GM12878 (cell line): ENCODE data around the gene PDXP. TPM values are rescaled to one million over a fixed set of nuclear protein-coding genes. Genes with fewer than 3 reads are reported as not detected.

Experiments used
- CBFB ChIP-seq: IDR thresholded peaks from 2 replicates; pipeline ENCODE4 v1.6.1; 2016; ENCODE audit warnings: antibody characterized with exemption, low read depth
- CBX5 ChIP-seq: sonication (generic); IDR thresholded peaks from 2 replicates; pipeline ENCODE4 v1.6.1; 2016; ENCODE audit warnings: low read depth, moderate library complexity, mild to moderate bottlenecking, inconsistent platforms
- CTCF ChIP-seq, 3 experiments: IDR thresholded peaks in 2 of 3; conservative IDR thresholded peaks in 1 of 3; 2 replicates each; pipeline ENCODE4 v1.5.1; 2011; ENCODE audit warnings: low read depth in 3 of 3, low read length in 3 of 3, mild to moderate bottlenecking in 3 of 3, control low read depth in 2 of 3, moderate library complexity in 2 of 3, inconsistent platforms in 1 of 3, mixed read lengths in 1 of 3; ENCODE audit not compliant: control insufficient read depth in 2 of 3, insufficient read depth in 1 of 3; ENCODE audit errors: extremely low read depth in 1 of 3
- IKZF2 ChIP-seq, 2 experiments: fragments of 450-650 bp; IDR thresholded peaks; 2 replicates each; pipeline ENCODE4 v1.6.1; 2017; ENCODE audit warnings: mild to moderate bottlenecking in 2 of 2, moderate library complexity in 2 of 2
- MLLT1 ChIP-seq: fragments of 450-650 bp; IDR thresholded peaks from 2 replicates; pipeline ENCODE4 v1.6.1; 2016; ENCODE audit warnings: mild to moderate bottlenecking
- NR2C1 ChIP-seq: fragments of 450-650 bp; IDR thresholded peaks from 2 replicates; pipeline ENCODE4 v1.6.1; 2017; ENCODE audit warnings: antibody characterized with exemption, mild to moderate bottlenecking, moderate library complexity
- NR2C2 ChIP-seq: IDR thresholded peaks from 2 replicates; pipeline ENCODE4 v1.6.1; 2011; ENCODE audit warnings: borderline replicate concordance, low read depth; ENCODE audit not compliant: control insufficient read depth, insufficient read length
- PAX5 ChIP-seq: IDR thresholded peaks from 2 replicates; pipeline ENCODE4 v1.6.1; 2011; ENCODE audit warnings: low read depth, low read length, borderline replicate concordance
- POU2F2 ChIP-seq: IDR thresholded peaks from 3 replicates; pipeline ENCODE4 v1.6.1; 2011; ENCODE audit warnings: low read depth, mild to moderate bottlenecking, low read length, borderline replicate concordance
- RB1 ChIP-seq: fragments of 450-650 bp; formaldehyde crosslinking; IDR thresholded peaks from 2 replicates; pipeline ENCODE4 v1.6.1; 2017; ENCODE audit warnings: mild to moderate bottlenecking, borderline replicate concordance
- SREBF2 ChIP-seq: IDR thresholded peaks from 2 replicates; pipeline ENCODE4 v1.6.1; 2012; ENCODE audit warnings: mild to moderate bottlenecking, low read length
- ZBTB4 ChIP-seq: fragments of 450-650 bp; formaldehyde crosslinking; IDR thresholded peaks from 2 replicates; pipeline ENCODE4 v1.4.0; 2022; ENCODE audit warnings: mild to moderate bottlenecking, moderate library complexity
- ZNF207 ChIP-seq: fragments of 450-650 bp; IDR thresholded peaks from 2 replicates; pipeline ENCODE4 v1.6.1; 2014; ENCODE audit warnings: antibody characterized with exemption, mild to moderate bottlenecking, borderline replicate concordance
- polyA plus RNA-seq, 11 experiments: library from polyadenylated mRNA; depleted of rRNA in 4 of 11; unstranded in 6 of 11; stranded (reverse) in 5 of 11; fragments of >200 nt; fragmentation: Nextera tagmentation in 4 of 11; fragmentation: Illumina TruSeq in 1 of 11; extraction: Ambion mirVana in 4 of 11; extraction: Trizol in 1 of 11; gene quantifications; 1 replicate in 1 of 11; 2 replicates in 10 of 11; pipeline versions ENCODE4 v1.2.1 to v1.2.3, GENCODE V29; 2011 to 2016; ENCODE audit warnings: inconsistent platforms in 2 of 11, missing spikeins in 2 of 11, low read depth in 1 of 11
- total RNA-seq, 4 experiments: library from RNA; depleted of rRNA in 3 of 4; stranded (reverse); fragments of >200 nt in 3 of 4; fragmentation: Illumina TruSeq in 1 of 4; extraction: Trizol in 1 of 4; gene quantifications; 2 replicates each; pipeline versions ENCODE4 v1.2.1 to v1.2.3, GENCODE V29; 2013 to 2021
- TF ChIP-seq, protein P1 (sequence below): IDR thresholded peaks from 2 replicates; pipeline ENCODE4 v1.6.1; 2011; ENCODE audit warnings: borderline replicate concordance, low read depth, mild to moderate bottlenecking, moderate library complexity, low read length; ENCODE audit not compliant: insufficient read depth, poor library complexity, severe bottlenecking
- TF ChIP-seq, protein P2 (sequence below): fragments of 450-650 bp; IDR thresholded peaks from 2 replicates; pipeline ENCODE4 v1.6.1; 2017; ENCODE audit warnings: mild to moderate bottlenecking, moderate library complexity

Gene PDXP
- total and polyA plus RNA-seq, 10 of the 15 experiments (the other 5 are each of a cell fraction or from before 2014, with no cell fraction given): 4.4 to 56.7 (median 34.6) TPM

DNA sequence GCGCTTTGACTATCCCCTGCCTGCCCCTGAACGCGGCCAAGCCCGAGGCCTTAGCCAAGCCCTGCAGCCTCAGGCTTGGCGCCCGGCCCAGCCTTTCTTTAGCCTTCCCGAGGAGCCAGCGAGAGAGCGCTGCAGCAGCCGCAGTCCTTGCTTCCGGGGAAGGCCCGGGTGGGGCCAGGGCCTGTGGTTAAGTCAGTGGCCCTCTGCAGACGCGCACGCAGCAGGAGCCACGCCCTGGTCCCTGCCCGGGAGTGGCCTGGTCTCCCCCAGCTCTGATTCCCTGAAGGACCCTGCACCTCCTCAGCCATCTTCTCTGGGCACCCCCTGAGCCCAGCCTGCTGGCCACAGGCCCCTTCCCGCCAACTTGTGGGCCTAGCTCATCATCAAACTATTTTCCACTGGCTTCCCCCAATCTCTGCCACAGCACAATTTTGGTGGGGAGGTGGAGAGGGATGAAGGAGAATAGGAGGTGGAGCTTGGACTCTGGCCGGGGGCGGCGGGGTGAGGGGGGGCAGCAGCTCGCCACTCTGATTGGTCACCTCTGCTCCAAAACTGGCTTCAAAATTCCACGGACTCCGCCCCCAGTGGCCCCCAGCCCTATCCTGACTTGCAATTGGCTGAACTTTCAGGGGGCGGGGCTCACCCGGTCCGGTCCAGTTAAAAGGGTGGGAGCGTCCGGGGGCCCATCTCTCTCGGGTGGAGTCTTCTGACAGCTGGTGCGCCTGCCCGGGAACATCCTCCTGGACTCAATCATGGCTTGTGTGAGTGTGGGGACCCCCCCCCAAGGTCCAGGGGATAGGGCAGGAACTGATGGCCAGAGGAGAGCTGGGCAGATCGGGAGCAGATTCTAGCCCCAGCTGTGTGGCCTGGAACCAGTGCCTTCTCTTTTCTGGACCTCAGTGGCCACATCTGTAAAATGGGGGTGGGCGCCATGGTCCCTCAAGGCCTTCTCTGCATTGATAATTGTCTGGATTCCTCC lies 16.7 kb downstream of the PDXP start, which contains the start of gene LGALS1 (continued):
- TF ChIP-seq, protein P1, sequence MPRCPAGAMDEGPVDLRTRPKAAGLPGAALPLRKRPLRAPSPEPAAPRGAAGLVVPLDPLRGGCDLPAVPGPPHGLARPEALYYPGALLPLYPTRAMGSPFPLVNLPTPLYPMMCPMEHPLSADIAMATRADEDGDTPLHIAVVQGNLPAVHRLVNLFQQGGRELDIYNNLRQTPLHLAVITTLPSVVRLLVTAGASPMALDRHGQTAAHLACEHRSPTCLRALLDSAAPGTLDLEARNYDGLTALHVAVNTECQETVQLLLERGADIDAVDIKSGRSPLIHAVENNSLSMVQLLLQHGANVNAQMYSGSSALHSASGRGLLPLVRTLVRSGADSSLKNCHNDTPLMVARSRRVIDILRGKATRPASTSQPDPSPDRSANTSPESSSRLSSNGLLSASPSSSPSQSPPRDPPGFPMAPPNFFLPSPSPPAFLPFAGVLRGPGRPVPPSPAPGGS: no peak
- TF ChIP-seq CBX5 (no peak), SREBF2 (no peak), MLLT1 (peak; percentile 40; the same call in 1 of the 2 replicates), CBFB (peak; percentile 77; the same call in 1 of the 2 replicates), RB1 (peak; percentile 68; the same call in 1 of the 2 replicates), CTCF (IDR thresholded peaks at IDR 0.05 in 2 of 3, conservative IDR thresholded peaks at IDR 0.05 in 1 of 3; ENCODE audit: control insufficient read depth in 2 of 3, extremely low read depth in 1 of 3, insufficient read depth in 1 of 3, low read depth in 3 of 3, low read length in 3 of 3) (no peak), NR2C1 (no peak), IKZF2 (IDR thresholded peaks at IDR 0.05) (peak; percentile 78 to 80; a peak in 3 of 4 replicates), ZNF207 (no peak), POU2F2 (no peak), NR2C2 (no peak), ZBTB4 (CRISPR knock-in tag) (no peak), PAX5 (no peak; the same call in 1 of the 2 replicates)
- TF ChIP-seq, protein P2, sequence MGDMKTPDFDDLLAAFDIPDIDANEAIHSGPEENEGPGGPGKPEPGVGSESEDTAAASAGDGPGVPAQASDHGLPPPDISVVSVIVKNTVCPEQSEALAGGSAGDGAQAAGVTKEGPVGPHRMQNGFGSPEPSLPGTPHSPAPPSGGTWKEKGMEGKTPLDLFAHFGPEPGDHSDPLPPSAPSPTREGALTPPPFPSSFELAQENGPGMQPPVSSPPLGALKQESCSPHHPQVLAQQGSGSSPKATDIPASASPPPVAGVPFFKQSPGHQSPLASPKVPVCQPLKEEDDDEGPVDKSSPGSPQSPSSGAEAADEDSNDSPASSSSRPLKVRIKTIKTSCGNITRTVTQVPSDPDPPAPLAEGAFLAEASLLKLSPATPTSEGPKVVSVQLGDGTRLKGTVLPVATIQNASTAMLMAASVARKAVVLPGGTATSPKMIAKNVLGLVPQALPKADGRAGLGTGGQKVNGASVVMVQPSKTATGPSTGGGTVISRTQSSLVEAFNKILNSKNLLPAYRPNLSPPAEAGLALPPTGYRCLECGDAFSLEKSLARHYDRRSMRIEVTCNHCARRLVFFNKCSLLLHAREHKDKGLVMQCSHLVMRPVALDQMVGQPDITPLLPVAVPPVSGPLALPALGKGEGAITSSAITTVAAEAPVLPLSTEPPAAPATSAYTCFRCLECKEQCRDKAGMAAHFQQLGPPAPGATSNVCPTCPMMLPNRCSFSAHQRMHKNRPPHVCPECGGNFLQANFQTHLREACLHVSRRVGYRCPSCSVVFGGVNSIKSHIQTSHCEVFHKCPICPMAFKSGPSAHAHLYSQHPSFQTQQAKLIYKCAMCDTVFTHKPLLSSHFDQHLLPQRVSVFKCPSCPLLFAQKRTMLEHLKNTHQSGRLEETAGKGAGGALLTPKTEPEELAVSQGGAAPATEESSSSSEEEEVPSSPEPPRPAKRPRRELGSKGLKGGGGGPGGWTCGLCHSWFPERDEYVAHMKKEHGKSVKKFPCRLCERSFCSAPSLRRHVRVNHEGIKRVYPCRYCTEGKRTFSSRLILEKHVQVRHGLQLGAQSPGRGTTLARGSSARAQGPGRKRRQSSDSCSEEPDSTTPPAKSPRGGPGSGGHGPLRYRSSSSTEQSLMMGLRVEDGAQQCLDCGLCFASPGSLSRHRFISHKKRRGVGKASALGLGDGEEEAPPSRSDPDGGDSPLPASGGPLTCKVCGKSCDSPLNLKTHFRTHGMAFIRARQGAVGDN: 0 out of 2 replicates have a peak, but pooled peaks have one; percentile 25
